SK-N-MC (cell line): ENCODE results near the gene PDE9A.

ENCODE experiments used
- EZH2 ChIP-seq: fragments of 200-600 bp; sonication (generic); IDR thresholded peaks from one replicate; pipeline ENCODE4 v1.6.1; 2017; ENCODE audit warnings: antibody characterized with exemption
- POLR2AphosphoS5 ChIP-seq: IDR thresholded peaks from 2 replicates; pipeline ENCODE4 v1.6.1; 2012; ENCODE audit warnings: mild to moderate bottlenecking, low read depth, low read length, borderline replicate concordance

GRCh38 chr21:42651515-42652401, 1.7 kb upstream of the PDE9A start:
- TF ChIP-seq POLR2AphosphoS5: no peak
- no peak for TF ChIP-seq EZH2
